Measurements from ENCODE around the gene C20orf202. TPM values are rescaled to one million over a fixed set of nuclear protein-coding genes. Genes with fewer than 3 reads are reported as not detected.

C20orf202 gene
- total RNA-seq, 1 experiment from 2014 or later: not detected

GRCh38 chr20:1190847-1191246 is 12.4 kb upstream of the C20orf202 start:
- Histone ChIP-seq H3K36me3 (no peaks in the 10 kb centered on the region), H3K4me3 (no peak overlapping the region), H3K4me1 (no peaks in the 10 kb centered on the region), H3K27ac (no peak overlapping the region), H3K27me3 (0 out of 2 replicates have a peak, but pooled peaks cover 4% of the 10 kb centered on the region), H3K9me3 (replicated peaks) (no peaks in the 10 kb centered on the region)
- no peak for DNase-seq

GRCh38 chr20:1191299-1191698 is 12.0 kb upstream of the C20orf202 start:
- Histone ChIP-seq H3K27me3 (no peaks in the 10 kb centered on the region), H3K4me1 (no peaks in the 10 kb centered on the region), H3K36me3 (no peaks in the 10 kb centered on the region), H3K27ac (no peak overlapping the region), H3K9me3 (replicated peaks) (no peaks in the 10 kb centered on the region), H3K4me3 (no peak overlapping the region)
- no peak for DNase-seq

- no peaks in the 10 kb centered on the region; the same call in 1 of the 2 replicates for H3K27me3 ChIP-seq
- no peak overlapping the region for H3K27ac ChIP-seq
- H3K4me1 ChIP-seq: no peaks in the 10 kb centered on the region
- DNase-seq: no peak
- no peaks in the 10 kb centered on the region for H3K9me3 ChIP-seq (replicated peaks)
- no peak overlapping the region for H3K4me3 ChIP-seq
- no peaks in the 10 kb centered on the region for H3K36me3 ChIP-seq
These were observed 8.0 kb upstream of the C20orf202 start for GRCh38 chr20:1195226-1195625.

- H3K9me3 ChIP-seq (replicated peaks): no peaks in the 10 kb centered on the region
- no peak overlapping the region for H3K27ac ChIP-seq
- DNase-seq: no peak
- H3K4me3 ChIP-seq: no peak overlapping the region
- no peaks in the 10 kb centered on the region for H3K36me3 ChIP-seq
- H3K4me1 ChIP-seq: no peaks in the 10 kb centered on the region
- no peaks in the 10 kb centered on the region; the same call in 1 of the 2 replicates for H3K27me3 ChIP-seq
These were observed 6.6 kb upstream of the C20orf202 start for GRCh38 chr20:1196634-1197033.

GRCh38 chr20:1197801-1198200 is 5.5 kb upstream of the C20orf202 start:
- H3K36me3 ChIP-seq: no peaks in the 10 kb centered on the region
- H3K4me1 ChIP-seq: no peaks in the 10 kb centered on the region
- H3K9me3 ChIP-seq (replicated peaks): no peaks in the 10 kb centered on the region
- peaks cover 5% of the 10 kb centered on the region; the same call in 1 of the 2 replicates for H3K27me3 ChIP-seq
- no peak overlapping the region for H3K27ac ChIP-seq
- H3K4me3 ChIP-seq: no peak overlapping the region
- DNase-seq: no peak

GRCh38 chr20:1198751-1199150 is 4.5 kb upstream of the C20orf202 start:
- Histone ChIP-seq H3K36me3 (no peaks in the 10 kb centered on the region), H3K9me3 (replicated peaks) (no peaks in the 10 kb centered on the region), H3K4me1 (no peaks in the 10 kb centered on the region), H3K4me3 (no peak overlapping the region), H3K27me3 (peaks cover 5% of the 10 kb centered on the region; the same call in 1 of the 2 replicates), H3K27ac (no peak overlapping the region)
- no peak for DNase-seq

GRCh38 chr20:1199212-1199873 is 3.9 kb upstream of the C20orf202 start:
- no peaks in the 10 kb centered on the region for H3K36me3 ChIP-seq
- H3K27ac ChIP-seq: no peak overlapping the region
- peaks cover 5% of the 10 kb centered on the region; the same call in 1 of the 2 replicates for H3K27me3 ChIP-seq

GRCh38 chr20:1199964-1200363 is 3.3 kb upstream of the C20orf202 start:
- Histone ChIP-seq H3K27ac (no peak overlapping the region), H3K4me1 (no peaks in the 10 kb centered on the region), H3K4me3 (no peak overlapping the region), H3K36me3 (no peaks in the 10 kb centered on the region), H3K27me3 (peaks cover 5% of the 10 kb centered on the region; the same call in 1 of the 2 replicates), H3K9me3 (replicated peaks) (no peaks in the 10 kb centered on the region)
- no peak for DNase-seq

More at GRCh38 chr20:1199212-1199873, 3.9 kb upstream of the C20orf202 start:
- no peak for DNase-seq
- Histone ChIP-seq H3K9me3 (replicated peaks) (no peaks in the 10 kb centered on the region), H3K4me1 (no peaks in the 10 kb centered on the region), H3K4me3 (no peak overlapping the region)

GRCh38 chr20:1203630-1204029 is 376 bp downstream of the C20orf202 start:
- no peak overlapping the region for H3K27ac ChIP-seq
- peaks cover 5% of the 10 kb centered on the region; the same call in 1 of the 2 replicates for H3K27me3 ChIP-seq
- H3K4me3 ChIP-seq: no peak overlapping the region
- DNase-seq: no peak
- H3K9me3 ChIP-seq (replicated peaks): no peaks in the 10 kb centered on the region
- H3K36me3 ChIP-seq: no peaks in the 10 kb centered on the region
- H3K4me1 ChIP-seq: no peaks in the 10 kb centered on the region

GRCh38 chr20:1204113-1204512 is 859 bp downstream of the C20orf202 start:
- H3K4me3 ChIP-seq: no peak overlapping the region
- DNase-seq: no peak
- H3K36me3 ChIP-seq: no peaks in the 10 kb centered on the region
- no peaks in the 10 kb centered on the region for H3K9me3 ChIP-seq (replicated peaks)
- H3K27ac ChIP-seq: no peak overlapping the region
- H3K27me3 ChIP-seq: peaks cover 5% of the 10 kb centered on the region; the same call in 1 of the 2 replicates
- H3K4me1 ChIP-seq: no peaks in the 10 kb centered on the region

- DNase-seq: no peak
- Histone ChIP-seq H3K27me3 (peaks cover 5% of the 10 kb centered on the region; the same call in 1 of the 2 replicates), H3K27ac (no peak overlapping the region), H3K4me1 (no peaks in the 10 kb centered on the region), H3K9me3 (replicated peaks) (no peaks in the 10 kb centered on the region), H3K4me3 (no peak overlapping the region), H3K36me3 (no peaks in the 10 kb centered on the region)
These were observed 1.3 kb downstream of the C20orf202 start for GRCh38 chr20:1204576-1204975.

GRCh38 chr20:1205802-1206201 is 2.5 kb downstream of the C20orf202 start:
- no peak overlapping the region for H3K4me3 ChIP-seq
- DNase-seq: no peak
- H3K9me3 ChIP-seq (replicated peaks): no peaks in the 10 kb centered on the region
- H3K27ac ChIP-seq: no peak overlapping the region
- H3K27me3 ChIP-seq: peaks cover 5% of the 10 kb centered on the region; the same call in 1 of the 2 replicates
- H3K36me3 ChIP-seq: no peaks in the 10 kb centered on the region
- no peaks in the 10 kb centered on the region for H3K4me1 ChIP-seq

GRCh38 chr20:1206366-1207148 is 3.3 kb downstream of the C20orf202 start:
- no peak for DNase-seq
- no peaks in the 10 kb centered on the region for H3K4me1 ChIP-seq
- H3K27ac ChIP-seq: no peak overlapping the region
- H3K4me3 ChIP-seq: no peak overlapping the region
- H3K36me3 ChIP-seq: no peaks in the 10 kb centered on the region
- H3K27me3 ChIP-seq: peaks cover 5% of the 10 kb centered on the region; the same call in 1 of the 2 replicates
- no peaks in the 10 kb centered on the region for H3K9me3 ChIP-seq (replicated peaks)

GRCh38 chr20:1207293-1207878 is 4.1 kb downstream of the C20orf202 start:
- Histone ChIP-seq H3K4me1 (no peaks in the 10 kb centered on the region), H3K27me3 (peaks cover under 1% of the 10 kb centered on the region; the same call in 1 of the 2 replicates), H3K4me3 (no peak overlapping the region), H3K9me3 (replicated peaks) (no peaks in the 10 kb centered on the region), H3K36me3 (no peaks in the 10 kb centered on the region), H3K27ac (no peak overlapping the region)
- no peak for DNase-seq

All from SJCRH30 (cell line).